BE2C (cell line): ENCODE measurements around the gene TBX2.

Experiments
- DNase-seq: peaks from one replicate; pipeline ENCODE4 v3.0.0-alpha.2; 2020
- H3K27me3 ChIP-seq: fragments of 250-450 bp; sonication (Bioruptor Pico); 2 replicates; pipeline ENCODE4 v1.5.1; 2020; ENCODE audit warnings: mild to moderate bottlenecking
- H3K36me3 ChIP-seq: fragments of 250-450 bp; sonication (Bioruptor Pico); 2 replicates; pipeline ENCODE4 v1.5.1; 2020; ENCODE audit warnings: mild to moderate bottlenecking
- H3K4me1 ChIP-seq: fragments of 250-450 bp; sonication (Bioruptor Pico); 2 replicates; pipeline ENCODE4 v1.5.1; 2020
- H3K4me3 ChIP-seq: 2 replicates; pipeline ENCODE4 v1.5.1; 2011; ENCODE audit warnings: low read depth, low read length
- H3K9me3 ChIP-seq: fragments of 250-450 bp; sonication (Bioruptor Pico); 2 replicates; pipeline ENCODE4 v1.5.1; 2020
- TF ChIP-seq, protein P1 (sequence below): IDR thresholded peaks from 2 replicates; pipeline ENCODE4 v1.5.1; 2012; ENCODE audit warnings: mild to moderate bottlenecking, low read depth, low read length

The TBX2 gene

DNA sequence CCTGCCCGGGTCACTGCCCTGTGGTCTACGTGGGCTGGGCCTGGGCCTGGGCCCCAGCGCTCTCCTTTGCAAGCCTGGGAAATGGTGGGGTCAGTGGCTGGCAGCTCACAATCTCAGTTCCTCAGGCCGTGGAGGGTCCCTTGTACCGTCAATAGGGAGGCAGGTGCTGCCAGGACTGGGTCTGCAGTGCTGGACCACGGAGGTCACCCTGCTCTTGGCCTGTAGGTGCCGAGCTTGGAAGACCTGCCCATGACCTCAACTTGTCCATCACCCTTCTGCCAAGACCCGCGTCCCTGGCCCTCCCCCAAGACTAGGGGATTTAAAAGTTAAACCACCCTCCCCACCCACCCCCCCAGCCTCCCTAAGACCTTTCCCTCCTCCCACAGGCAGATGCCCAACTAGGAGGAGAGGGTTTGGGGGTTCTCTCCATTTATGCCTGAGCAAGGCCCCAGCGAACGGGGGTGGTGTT is 2.5 kb downstream of the TBX2 start:
- TF ChIP-seq, protein P1, sequence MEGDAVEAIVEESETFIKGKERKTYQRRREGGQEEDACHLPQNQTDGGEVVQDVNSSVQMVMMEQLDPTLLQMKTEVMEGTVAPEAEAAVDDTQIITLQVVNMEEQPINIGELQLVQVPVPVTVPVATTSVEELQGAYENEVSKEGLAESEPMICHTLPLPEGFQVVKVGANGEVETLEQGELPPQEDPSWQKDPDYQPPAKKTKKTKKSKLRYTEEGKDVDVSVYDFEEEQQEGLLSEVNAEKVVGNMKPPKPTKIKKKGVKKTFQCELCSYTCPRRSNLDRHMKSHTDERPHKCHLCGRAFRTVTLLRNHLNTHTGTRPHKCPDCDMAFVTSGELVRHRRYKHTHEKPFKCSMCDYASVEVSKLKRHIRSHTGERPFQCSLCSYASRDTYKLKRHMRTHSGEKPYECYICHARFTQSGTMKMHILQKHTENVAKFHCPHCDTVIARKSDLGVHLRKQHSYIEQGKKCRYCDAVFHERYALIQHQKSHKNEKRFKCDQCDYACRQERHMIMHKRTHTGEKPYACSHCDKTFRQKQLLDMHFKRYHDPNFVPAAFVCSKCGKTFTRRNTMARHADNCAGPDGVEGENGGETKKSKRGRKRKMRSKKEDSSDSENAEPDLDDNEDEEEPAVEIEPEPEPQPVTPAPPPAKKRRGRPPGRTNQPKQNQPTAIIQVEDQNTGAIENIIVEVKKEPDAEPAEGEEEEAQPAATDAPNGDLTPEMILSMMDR: no peak
- Histone ChIP-seq H3K9me3 (no peaks in the 10 kb centered on the region), H3K4me1 (peaks cover 12% of the 10 kb centered on the region), H3K36me3 (peaks cover 76% of the 10 kb centered on the region), H3K4me3 (peak overlapping the region; percentile 96), H3K27me3 (no peaks in the 10 kb centered on the region)
- peak; percentile 12 for DNase-seq

DNA sequence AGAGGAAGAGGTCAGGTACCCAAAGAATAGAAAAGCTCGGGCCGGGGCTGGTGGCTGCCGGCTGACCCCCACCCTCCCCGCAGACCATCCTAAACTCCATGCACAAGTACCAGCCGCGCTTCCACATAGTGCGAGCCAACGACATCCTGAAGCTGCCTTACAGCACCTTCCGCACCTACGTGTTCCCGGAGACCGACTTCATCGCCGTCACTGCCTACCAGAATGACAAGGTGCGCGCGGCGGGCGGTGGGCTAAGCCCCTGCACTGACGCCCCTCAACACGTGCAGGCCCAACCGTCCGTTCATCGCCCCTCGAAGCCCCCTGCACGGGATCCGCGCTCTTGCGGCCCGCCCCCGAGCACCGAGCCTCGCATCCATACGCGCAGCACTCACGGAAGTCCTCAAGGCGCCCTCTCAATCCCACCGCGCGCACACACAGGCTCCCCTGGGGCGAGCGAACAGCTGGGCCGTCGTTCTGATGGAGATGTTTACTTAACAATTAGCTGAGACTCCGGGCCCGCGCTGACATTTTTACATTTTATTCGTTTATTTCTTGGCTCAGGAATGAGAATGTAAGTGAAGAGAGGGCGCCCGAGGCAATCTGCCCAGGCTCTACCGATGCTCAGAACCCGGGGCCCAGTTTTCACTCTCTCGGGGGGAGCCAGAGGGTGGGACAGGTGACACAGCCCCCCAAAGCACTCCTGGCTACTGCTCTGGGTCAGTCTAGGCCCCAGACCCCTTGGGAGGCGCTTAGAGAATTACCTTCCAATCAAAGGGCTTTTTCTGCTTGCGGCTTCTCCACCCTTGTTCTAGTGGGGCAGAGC is 3.5 kb downstream of the TBX2 start:
- TF ChIP-seq, protein P1: no peak
- Histone ChIP-seq H3K4me3 (peak overlapping the region; percentile 96), H3K36me3 (peaks cover 79% of the 10 kb centered on the region), H3K27me3 (no peaks in the 10 kb centered on the region), H3K9me3 (no peaks in the 10 kb centered on the region), H3K4me1 (peaks cover 12% of the 10 kb centered on the region)
- peak; percentile 54 for DNase-seq

DNA sequence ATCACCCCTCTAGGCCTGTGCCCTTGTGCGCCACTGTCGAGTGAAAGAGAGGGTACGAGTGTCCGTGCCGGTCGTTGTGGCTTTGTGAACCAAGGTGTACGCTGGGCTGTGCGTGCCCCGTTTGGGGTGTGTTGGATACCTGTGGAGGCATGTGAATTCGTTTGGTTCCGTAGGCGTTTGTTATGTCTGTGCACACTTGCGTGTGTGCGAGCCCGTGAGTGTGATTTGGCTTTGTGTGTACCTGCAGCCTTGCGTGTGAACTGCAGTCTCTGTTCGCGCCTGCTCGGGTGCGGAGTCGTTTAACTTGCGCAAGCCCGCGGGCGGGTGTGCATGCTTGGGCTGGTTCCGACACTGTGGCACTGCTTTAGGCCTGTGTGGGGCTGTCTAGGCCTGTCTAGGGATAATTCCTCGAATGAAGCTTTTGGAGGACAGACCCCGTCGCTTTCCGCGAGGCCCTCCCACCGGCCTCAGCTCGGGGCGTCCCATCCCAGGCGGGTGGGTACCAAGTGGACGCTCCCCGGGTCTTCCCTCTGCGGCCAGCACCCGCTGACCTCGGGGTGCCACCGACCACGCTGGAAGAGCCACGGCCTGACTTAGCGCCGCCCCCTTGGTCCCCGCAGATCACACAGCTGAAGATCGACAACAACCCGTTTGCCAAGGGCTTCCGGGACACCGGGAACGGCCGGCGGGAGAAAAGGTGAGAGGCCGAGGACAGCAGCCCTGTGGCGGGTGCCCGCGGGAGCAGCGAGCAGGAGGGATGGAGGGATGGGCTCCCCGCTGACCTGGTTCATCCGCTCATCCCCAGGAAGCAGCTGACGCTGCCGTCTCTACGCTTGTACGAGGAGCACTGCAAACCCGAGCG is 4.4 kb downstream of the TBX2 start:
- H3K4me1 ChIP-seq: peaks cover 12% of the 10 kb centered on the region
- TF ChIP-seq, protein P1: no peak
- peak overlapping the region; percentile 96 for H3K4me3 ChIP-seq
- H3K27me3 ChIP-seq: no peaks in the 10 kb centered on the region
- peaks cover 81% of the 10 kb centered on the region for H3K36me3 ChIP-seq
- peak; percentile 10 for DNase-seq
- no peaks in the 10 kb centered on the region for H3K9me3 ChIP-seq

DNA sequence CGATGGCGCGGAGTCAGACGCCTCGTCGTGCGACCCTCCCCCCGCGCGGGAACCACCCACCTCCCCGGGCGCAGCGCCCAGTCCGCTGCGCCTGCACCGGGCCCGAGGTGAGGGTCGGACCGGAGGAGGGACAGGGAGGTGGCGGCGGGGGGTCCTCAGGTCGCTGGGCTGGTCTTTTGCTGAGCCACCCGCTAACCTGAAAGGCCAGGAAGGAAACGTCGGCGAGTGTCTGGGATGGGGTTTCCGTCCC is 4.9 kb downstream of the TBX2 start:
- Histone ChIP-seq H3K9me3 (no peaks in the 10 kb centered on the region), H3K27me3 (no peaks in the 10 kb centered on the region), H3K36me3 (peaks cover 78% of the 10 kb centered on the region), H3K4me1 (peaks cover 12% of the 10 kb centered on the region), H3K4me3 (no peak overlapping the region)
- no peak for DNase-seq
- TF ChIP-seq, protein P1: no peak

DNA sequence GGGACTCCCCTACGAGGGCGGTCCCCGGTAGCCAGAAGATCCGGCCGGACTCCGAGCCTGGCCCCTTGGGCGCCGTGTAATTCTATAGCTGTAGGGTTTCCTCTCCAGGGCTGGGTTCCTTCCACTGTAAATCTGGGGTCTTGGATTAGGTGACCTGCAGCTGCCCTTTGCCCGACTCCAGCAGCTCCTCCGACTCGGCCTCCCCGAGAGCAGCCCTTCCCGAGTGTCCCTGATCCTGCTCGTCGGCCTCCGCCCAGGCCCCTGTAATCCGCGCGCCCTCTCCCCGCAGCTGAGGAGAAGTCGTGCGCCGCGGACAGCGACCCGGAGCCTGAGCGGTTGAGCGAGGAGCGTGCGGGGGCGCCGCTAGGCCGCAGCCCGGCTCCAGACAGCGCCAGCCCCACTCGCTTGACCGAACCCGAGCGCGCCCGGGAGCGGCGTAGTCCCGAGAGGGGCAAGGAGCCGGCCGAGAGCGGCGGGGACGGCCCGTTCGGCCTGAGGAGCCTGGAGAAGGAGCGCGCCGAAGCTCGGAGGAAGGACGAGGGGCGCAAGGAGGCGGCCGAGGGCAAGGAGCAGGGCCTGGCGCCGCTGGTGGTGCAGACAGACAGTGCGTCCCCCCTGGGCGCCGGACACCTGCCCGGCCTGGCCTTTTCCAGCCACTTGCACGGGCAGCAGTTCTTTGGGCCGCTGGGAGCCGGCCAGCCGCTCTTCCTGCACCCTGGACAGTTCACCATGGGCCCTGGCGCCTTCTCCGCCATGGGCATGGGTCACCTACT is 5.5 kb downstream of the TBX2 start:
- TF ChIP-seq, protein P1: no peak
- Histone ChIP-seq H3K4me1 (peaks cover 12% of the 10 kb centered on the region), H3K36me3 (peaks cover 78% of the 10 kb centered on the region), H3K9me3 (no peaks in the 10 kb centered on the region), H3K4me3 (no peak overlapping the region), H3K27me3 (no peaks in the 10 kb centered on the region)
- DNase-seq: peak; percentile 11
